Lower lobe of right lung (tissue), 2 donors: ENCODE results near the gene DHX8. TPM values are rescaled to one million over a fixed set of nuclear protein-coding genes. Genes with fewer than 3 reads are reported as not detected.

Experiments
- ATAC-seq, 2 donors: fragments of 200-7000 bp; cut with Tn5 transposase; one replicate each; pipeline ENCODE4 v1.9.1; 2020 to 2022; ENCODE audit warnings: mild to moderate bottlenecking in 2 of 2, moderate library complexity in 2 of 2
- DNase-seq: peaks from one replicate; pipeline ENCODE4 v3.0.0-alpha.2; 2020
- H3K27ac ChIP-seq: fragments of 200-600 bp; one replicate; pipeline ENCODE4 v1.8.0; 2022
- H3K27me3 ChIP-seq: fragments of 200-600 bp; one replicate; pipeline ENCODE4 v1.8.0; 2022; ENCODE audit warnings: low read depth
- H3K36me3 ChIP-seq: fragments of 200-600 bp; one replicate; pipeline ENCODE4 v1.8.0; 2022; ENCODE audit warnings: mild to moderate bottlenecking
- H3K4me1 ChIP-seq: fragments of 200-600 bp; one replicate; pipeline ENCODE4 v1.8.0; 2022
- H3K4me3 ChIP-seq: fragments of 200-600 bp; one replicate; pipeline ENCODE4 v1.8.0; 2022; ENCODE audit warnings: mild to moderate bottlenecking
- H3K9me3 ChIP-seq: fragments of 200-600 bp; one replicate; pipeline ENCODE4 v1.8.0; 2022
- CTCF ChIP-seq: fragments of 200-600 bp; IDR thresholded peaks from one replicate; pipeline ENCODE4 v1.8.0; 2022; ENCODE audit warnings: antibody characterized with exemption, mild to moderate bottlenecking
- intact Hi-C: fragments of 100-400 bp; cut with DNase I; formaldehyde crosslinking; loops from one replicate; pipeline ENCODE4 v1.11.0; 2022
- total RNA-seq: library from RNA; stranded (reverse); fragmentation: NEBNext Ultra II Directional; extraction: Animal tissue kit (Norgen Biotek cat#: 25700); gene quantifications from one replicate; pipeline ENCODE4 v1.2.1, GENCODE V29; 2021
- donor health status: DM: no; HTN: yes; CAD: no; lungs with severe emphysema.

DHX8 gene
- total RNA-seq, 1 donor from 2014 or later = 56.7 TPM

- no peak overlapping the region for H3K4me3 ChIP-seq
- H3K4me1 ChIP-seq = peaks cover 8% of the 10 kb centered on the region
- no peaks in the 10 kb centered on the region for H3K27me3 ChIP-seq
- ATAC-seq (no peak), DNase-seq (no peak)
- no peak for TF ChIP-seq CTCF
- H3K27ac ChIP-seq = no peak overlapping the region
- H3K9me3 ChIP-seq = no peaks in the 10 kb centered on the region
- intact Hi-C loops = no loop called here
- peaks cover 100% of the 10 kb centered on the region for H3K36me3 ChIP-seq
Measured at GRCh38 chr17:43517615-43518386, 34.0 kb downstream of the DHX8 start.

GRCh38 chr17:43521389-43521788 is 37.6 kb downstream of the DHX8 start:
- intact Hi-C loops = no loop called here
- DNase-seq (no peak), ATAC-seq (no peak)
- no peaks in the 10 kb centered on the region for H3K9me3 ChIP-seq
- no peaks in the 10 kb centered on the region for H3K27me3 ChIP-seq
- no peak for TF ChIP-seq CTCF
- H3K36me3 ChIP-seq = peaks cover 100% of the 10 kb centered on the region
- no peak overlapping the region for H3K27ac ChIP-seq
- no peaks in the 10 kb centered on the region for H3K4me1 ChIP-seq
- no peak overlapping the region for H3K4me3 ChIP-seq

- intact Hi-C loops = no loop called here
- H3K4me3 ChIP-seq = no peak overlapping the region
- no peak overlapping the region for H3K27ac ChIP-seq
- no peak for TF ChIP-seq CTCF
- H3K4me1 ChIP-seq = peaks cover 4% of the 10 kb centered on the region
- H3K9me3 ChIP-seq = no peaks in the 10 kb centered on the region
- no peaks in the 10 kb centered on the region for H3K27me3 ChIP-seq
- ATAC-seq (no peak), DNase-seq (no peak)
- peaks cover 78% of the 10 kb centered on the region for H3K36me3 ChIP-seq
Measured at GRCh38 chr17:43524945-43525575, 41.3 kb downstream of the DHX8 start.

- no peak overlapping the region for H3K4me3 ChIP-seq
- no peak for TF ChIP-seq CTCF
- intact Hi-C loops = no loop called here
- no peak for DNase-seq
- H3K27ac ChIP-seq = no peak overlapping the region
- H3K27me3 ChIP-seq = no peaks in the 10 kb centered on the region
- H3K9me3 ChIP-seq = no peaks in the 10 kb centered on the region
- peaks cover 58% of the 10 kb centered on the region for H3K36me3 ChIP-seq
- no peak for ATAC-seq
- peaks cover 16% of the 10 kb centered on the region for H3K4me1 ChIP-seq
Measured at GRCh38 chr17:43526886-43527648, 43.3 kb downstream of the DHX8 start.

- DNase-seq = no peak
- H3K4me1 ChIP-seq = peaks cover 16% of the 10 kb centered on the region
Measured at GRCh38 chr17:43528319-43528987, 44.7 kb downstream of the DHX8 start.

More at GRCh38 chr17:43528319-43528987, 44.7 kb downstream of the DHX8 start:
- peaks cover 44% of the 10 kb centered on the region for H3K36me3 ChIP-seq
- ATAC-seq = no peak
- TF ChIP-seq CTCF = no peak
- H3K9me3 ChIP-seq = no peaks in the 10 kb centered on the region
- H3K27me3 ChIP-seq = no peaks in the 10 kb centered on the region
- H3K4me3 ChIP-seq = no peak overlapping the region
- intact Hi-C loops = no loop called here
- H3K27ac ChIP-seq = no peak overlapping the region
